ENCODE results near the gene NOD1. TPM values are rescaled to one million over a fixed set of nuclear protein-coding genes. Genes with fewer than 3 reads are reported as not detected.

The NOD1 gene
- total RNA-seq, 2 donors from 2014 or later = 16.2 to 47.0 TPM

DNA sequence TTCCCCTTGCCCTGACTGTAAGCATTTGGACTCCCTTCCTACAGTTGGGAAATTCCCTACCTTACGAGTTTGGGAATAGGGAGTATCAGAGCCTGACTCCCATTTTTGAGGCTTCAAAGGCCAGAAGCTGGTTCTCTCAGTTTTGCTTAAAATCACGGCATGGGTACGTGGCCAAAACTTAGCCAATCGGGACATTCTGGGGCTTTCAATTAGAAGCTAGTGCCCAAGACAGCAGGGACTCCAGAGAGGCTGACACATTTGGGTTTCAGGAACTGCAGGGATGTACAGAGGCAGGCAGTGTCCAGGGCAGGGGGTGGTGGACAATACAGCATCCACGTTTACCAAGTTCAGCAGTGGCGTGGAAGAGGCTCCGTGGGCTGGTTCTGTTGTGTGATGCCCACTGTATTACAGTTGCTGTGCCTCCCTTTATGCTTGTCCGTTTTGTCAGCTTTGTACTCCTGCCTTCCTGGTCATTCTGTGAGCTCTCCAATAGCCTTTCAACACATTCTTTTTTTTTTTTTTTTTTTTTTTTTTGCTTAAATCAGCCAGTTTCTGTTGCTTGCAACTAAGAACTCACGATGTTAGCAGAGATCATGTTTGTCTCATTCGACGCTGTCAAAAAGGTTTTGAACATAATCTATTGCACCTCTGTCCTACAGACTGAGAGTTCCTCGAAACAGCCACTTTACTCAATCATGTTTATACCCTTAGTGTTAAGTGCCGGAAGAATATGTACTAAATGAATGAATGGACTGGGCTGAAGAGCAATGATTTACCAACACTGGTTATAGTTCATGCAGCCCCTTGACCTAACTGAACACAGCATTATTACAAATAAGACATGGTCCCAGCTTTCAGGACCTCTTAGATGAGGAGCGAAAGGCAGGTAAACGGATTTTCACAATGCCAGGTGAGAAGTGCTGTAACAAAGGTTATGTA lies 25.0 kb upstream of the NOD1 start:
- H3K9me3 ChIP-seq = no peaks in the 10 kb centered on the region
- ATAC-seq (ENCODE audit: insufficient number of reproducible peaks, low FRiP score, low read depth) (no peak), DNase-seq (ENCODE audit: low spot score) (no peak)
- H3K36me3 ChIP-seq = peaks cover 4% of the 10 kb centered on the region
- H3K4me1 ChIP-seq (ENCODE audit: control insufficient read depth in 1 of 2, low read depth in 2 of 2) = peaks cover 10 to 24% of the 10 kb centered on the region in 2 donors
- no peaks in the 10 kb centered on the region for H3K27me3 ChIP-seq (replicated peaks; ENCODE audit: insufficient read depth)
- TF ChIP-seq, protein P1, sequence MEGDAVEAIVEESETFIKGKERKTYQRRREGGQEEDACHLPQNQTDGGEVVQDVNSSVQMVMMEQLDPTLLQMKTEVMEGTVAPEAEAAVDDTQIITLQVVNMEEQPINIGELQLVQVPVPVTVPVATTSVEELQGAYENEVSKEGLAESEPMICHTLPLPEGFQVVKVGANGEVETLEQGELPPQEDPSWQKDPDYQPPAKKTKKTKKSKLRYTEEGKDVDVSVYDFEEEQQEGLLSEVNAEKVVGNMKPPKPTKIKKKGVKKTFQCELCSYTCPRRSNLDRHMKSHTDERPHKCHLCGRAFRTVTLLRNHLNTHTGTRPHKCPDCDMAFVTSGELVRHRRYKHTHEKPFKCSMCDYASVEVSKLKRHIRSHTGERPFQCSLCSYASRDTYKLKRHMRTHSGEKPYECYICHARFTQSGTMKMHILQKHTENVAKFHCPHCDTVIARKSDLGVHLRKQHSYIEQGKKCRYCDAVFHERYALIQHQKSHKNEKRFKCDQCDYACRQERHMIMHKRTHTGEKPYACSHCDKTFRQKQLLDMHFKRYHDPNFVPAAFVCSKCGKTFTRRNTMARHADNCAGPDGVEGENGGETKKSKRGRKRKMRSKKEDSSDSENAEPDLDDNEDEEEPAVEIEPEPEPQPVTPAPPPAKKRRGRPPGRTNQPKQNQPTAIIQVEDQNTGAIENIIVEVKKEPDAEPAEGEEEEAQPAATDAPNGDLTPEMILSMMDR (IDR thresholded peaks at IDR 0.05) = no peak
- no peak overlapping the region for H3K27ac ChIP-seq
- H3K4me3 ChIP-seq = peak overlapping the region; percentile 93

DNA sequence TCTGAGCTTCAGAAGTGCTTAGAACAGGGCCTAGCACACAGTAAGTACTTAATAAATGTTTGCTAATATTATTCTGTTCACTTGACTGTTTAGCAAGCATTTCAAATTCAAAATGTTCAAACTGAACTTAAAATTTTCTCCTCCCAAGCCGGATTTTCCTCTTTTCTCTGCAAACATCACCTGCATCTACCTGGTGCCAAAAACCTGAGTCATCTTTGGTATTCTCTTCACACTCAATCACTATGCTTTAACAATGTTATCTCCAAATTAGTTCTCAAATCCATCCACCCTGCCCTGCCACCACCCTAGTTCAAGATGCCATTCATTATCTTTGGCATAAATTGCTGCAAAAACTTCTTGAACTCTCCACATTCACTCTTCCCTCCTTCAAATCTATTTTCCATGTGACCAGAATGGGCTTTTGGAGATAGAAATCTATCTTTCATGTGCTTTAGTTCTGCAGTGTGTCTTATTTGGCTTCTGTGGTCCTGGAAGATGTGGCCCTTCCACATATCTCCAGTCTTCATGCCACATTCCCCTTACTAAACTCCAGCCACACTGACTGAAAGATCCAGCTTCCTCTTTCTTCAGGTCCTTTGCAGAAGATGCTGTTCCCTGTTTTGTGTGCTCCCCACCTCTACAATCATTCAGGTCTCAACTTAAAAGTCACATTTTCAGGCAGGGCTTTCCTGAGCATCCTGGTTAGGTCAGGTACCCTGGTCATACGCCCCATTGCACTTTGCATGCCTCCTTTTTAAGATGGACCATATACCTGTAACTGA lies 24.1 kb upstream of the NOD1 start:
- DNase-seq (ENCODE audit: low spot score) = no peak
- no peak overlapping the region for H3K27ac ChIP-seq
- H3K36me3 ChIP-seq = peaks cover 4% of the 10 kb centered on the region
- H3K4me1 ChIP-seq (ENCODE audit: control insufficient read depth in 1 of 2, low read depth in 2 of 2) = peaks cover 10 to 24% of the 10 kb centered on the region in 2 donors
- no peaks in the 10 kb centered on the region for H3K9me3 ChIP-seq
- no peaks in the 10 kb centered on the region for H3K27me3 ChIP-seq (replicated peaks; ENCODE audit: insufficient read depth)
- no peak for ATAC-seq (ENCODE audit: insufficient number of reproducible peaks, low FRiP score, low read depth)
- TF ChIP-seq, protein P1 (IDR thresholded peaks at IDR 0.05) = no peak
- peak overlapping the region; percentile 93 for H3K4me3 ChIP-seq

DNA sequence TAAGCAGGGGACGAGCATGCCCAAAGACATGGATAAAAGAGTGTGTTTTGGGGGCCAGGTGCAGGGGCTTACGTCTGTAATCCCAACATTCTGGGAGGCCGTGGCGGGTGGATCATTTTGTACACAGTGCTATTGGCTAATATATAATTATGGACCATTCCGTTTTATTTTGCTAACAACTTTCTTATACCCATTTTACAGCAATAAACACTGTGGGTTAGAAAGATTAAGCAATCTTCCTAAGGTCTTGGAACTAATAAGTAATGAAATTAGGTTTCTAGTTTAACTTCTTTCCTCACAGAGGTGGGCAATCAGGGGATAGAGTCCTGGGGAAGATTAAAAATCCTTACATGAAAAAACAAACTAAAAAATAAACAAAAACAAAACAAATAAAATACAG lies 22.7 kb upstream of the NOD1 start:
- H3K36me3 ChIP-seq = peaks cover 4% of the 10 kb centered on the region
- DNase-seq (ENCODE audit: low spot score) = no peak

DNA sequence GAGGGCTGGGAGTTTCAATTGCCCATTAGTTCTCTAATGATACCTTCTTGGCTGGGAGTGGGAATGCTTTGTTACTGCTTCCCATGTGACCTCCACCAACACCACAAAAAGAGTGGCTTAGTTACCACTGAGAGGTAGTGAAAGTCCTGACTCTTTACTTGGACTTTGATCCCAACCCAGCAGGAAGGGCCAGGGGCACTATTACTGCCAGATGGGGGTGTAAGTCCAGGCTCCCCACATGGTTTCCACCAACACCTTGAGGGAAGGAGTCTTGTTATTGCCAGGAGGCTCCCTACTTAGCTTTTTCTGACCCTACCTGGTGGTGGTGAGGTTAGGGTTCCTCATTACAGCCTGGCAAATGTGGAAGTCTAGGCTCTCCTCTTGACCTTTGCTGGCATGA lies 14.6 kb upstream of the NOD1 start:
- H3K4me1 ChIP-seq (ENCODE audit: control insufficient read depth in 1 of 2, low read depth in 2 of 2) = no peaks in the 10 kb centered on the region

More for the DNA sequence above, 22.7 kb upstream of the NOD1 start:
- H3K4me3 ChIP-seq = no peak overlapping the region
- TF ChIP-seq, protein P1 (IDR thresholded peaks at IDR 0.05) = no peak
- H3K9me3 ChIP-seq = no peaks in the 10 kb centered on the region
- no peaks in the 10 kb centered on the region for H3K27me3 ChIP-seq (replicated peaks; ENCODE audit: insufficient read depth)
- no peak overlapping the region for H3K27ac ChIP-seq
- peaks cover 10 to 24% of the 10 kb centered on the region in 2 donors for H3K4me1 ChIP-seq (ENCODE audit: control insufficient read depth in 1 of 2, low read depth in 2 of 2)
- ATAC-seq (ENCODE audit: insufficient number of reproducible peaks, low FRiP score, low read depth) = no peak

More for the DNA sequence above, 14.6 kb upstream of the NOD1 start:
- no peaks in the 10 kb centered on the region for H3K27me3 ChIP-seq (replicated peaks; ENCODE audit: insufficient read depth)
- TF ChIP-seq, protein P1 (IDR thresholded peaks at IDR 0.05) = no peak
- no peaks in the 10 kb centered on the region for H3K9me3 ChIP-seq
- H3K36me3 ChIP-seq = no peaks in the 10 kb centered on the region
- H3K4me3 ChIP-seq = no peak overlapping the region
- ATAC-seq (ENCODE audit: insufficient number of reproducible peaks, low FRiP score, low read depth) (no peak), DNase-seq (ENCODE audit: low spot score) (no peak)
- no peak overlapping the region for H3K27ac ChIP-seq

Data from thoracic aorta (tissue), 2 donors.